DND-41 (cell line): ENCODE measurements around the gene GRHL3.

Source experiments
- ATAC-seq: fragments of 200-7000 bp; cut with Tn5 transposase; 3 replicates; pipeline ENCODE4 v1.9.1; 2021; ENCODE audit warnings: low read depth; ENCODE audit not compliant: insufficient read depth
- DNase-seq: peaks from one replicate; pipeline ENCODE4 v3.0.0-alpha.2; 2020
- H2AFZ ChIP-seq: 2 replicates; pipeline ENCODE4 v1.6.0; 2012; ENCODE audit warnings: low read depth, low read length
- H3K27ac ChIP-seq: 2 replicates; pipeline ENCODE4 v1.5.1; 2012; ENCODE audit warnings: low read length, inconsistent platforms
- H3K27me3 ChIP-seq: fragments of 200-600 bp; sonication (generic); 2 replicates; pipeline ENCODE4 v1.6.0; 2012; ENCODE audit warnings: low read length, mild to moderate bottlenecking, inconsistent platforms; ENCODE audit not compliant: insufficient read depth, poor library complexity
- H3K36me3 ChIP-seq: 2 replicates; pipeline ENCODE4 v1.5.1; 2012; ENCODE audit warnings: low read length, inconsistent platforms; ENCODE audit not compliant: insufficient read depth
- H3K4me1 ChIP-seq: 2 replicates; pipeline ENCODE4 v1.5.1; 2012; ENCODE audit warnings: mild to moderate bottlenecking, low read length; ENCODE audit not compliant: insufficient read depth
- H3K4me2 ChIP-seq: 2 replicates; pipeline ENCODE4 v1.6.0; 2012; ENCODE audit warnings: mild to moderate bottlenecking, moderate library complexity, low read length, inconsistent platforms; ENCODE audit not compliant: insufficient read depth
- H3K4me3 ChIP-seq, 2 experiments: fragments of 200-600 bp in 1 of 2; shearing (Covaris generic) in 1 of 2; 2 replicates each; pipeline ENCODE4 v1.5.1; 2012 to 2016; ENCODE audit warnings: inconsistent platforms in 2 of 2, low read length in 2 of 2, mild to moderate bottlenecking in 2 of 2, low read depth in 1 of 2, moderate library complexity in 1 of 2
- H3K79me2 ChIP-seq: 2 replicates; pipeline ENCODE4 v1.6.0; 2012; ENCODE audit warnings: low read length, inconsistent platforms; ENCODE audit not compliant: insufficient read depth
- H3K9ac ChIP-seq: 2 replicates; pipeline ENCODE4 v1.6.0; 2012; ENCODE audit warnings: low read depth, mild to moderate bottlenecking, inconsistent platforms, low read length, moderate library complexity
- H3K9me3 ChIP-seq: 2 replicates; pipeline ENCODE4 v1.5.1; 2012; ENCODE audit warnings: low read length, moderate library complexity, mild to moderate bottlenecking, inconsistent platforms; ENCODE audit not compliant: insufficient read depth, severe bottlenecking
- H4K20me1 ChIP-seq: 2 replicates; pipeline ENCODE4 v1.6.0; 2012; ENCODE audit warnings: low read length; ENCODE audit not compliant: insufficient read depth
- EZH2 ChIP-seq: IDR thresholded peaks from 3 replicates; pipeline ENCODE4 v1.6.1; 2012; ENCODE audit warnings: borderline replicate concordance, low read depth, mild to moderate bottlenecking, moderate library complexity, low read length, inconsistent platforms; ENCODE audit not compliant: severe bottlenecking
- TF ChIP-seq, protein P1 (sequence below): IDR thresholded peaks from 2 replicates; pipeline ENCODE4 v1.5.1; 2012; ENCODE audit warnings: borderline replicate concordance, low read length, moderate library complexity, mild to moderate bottlenecking; ENCODE audit not compliant: poor library complexity, severe bottlenecking; ENCODE audit errors: extremely low read depth

The GRHL3 gene

DNA sequence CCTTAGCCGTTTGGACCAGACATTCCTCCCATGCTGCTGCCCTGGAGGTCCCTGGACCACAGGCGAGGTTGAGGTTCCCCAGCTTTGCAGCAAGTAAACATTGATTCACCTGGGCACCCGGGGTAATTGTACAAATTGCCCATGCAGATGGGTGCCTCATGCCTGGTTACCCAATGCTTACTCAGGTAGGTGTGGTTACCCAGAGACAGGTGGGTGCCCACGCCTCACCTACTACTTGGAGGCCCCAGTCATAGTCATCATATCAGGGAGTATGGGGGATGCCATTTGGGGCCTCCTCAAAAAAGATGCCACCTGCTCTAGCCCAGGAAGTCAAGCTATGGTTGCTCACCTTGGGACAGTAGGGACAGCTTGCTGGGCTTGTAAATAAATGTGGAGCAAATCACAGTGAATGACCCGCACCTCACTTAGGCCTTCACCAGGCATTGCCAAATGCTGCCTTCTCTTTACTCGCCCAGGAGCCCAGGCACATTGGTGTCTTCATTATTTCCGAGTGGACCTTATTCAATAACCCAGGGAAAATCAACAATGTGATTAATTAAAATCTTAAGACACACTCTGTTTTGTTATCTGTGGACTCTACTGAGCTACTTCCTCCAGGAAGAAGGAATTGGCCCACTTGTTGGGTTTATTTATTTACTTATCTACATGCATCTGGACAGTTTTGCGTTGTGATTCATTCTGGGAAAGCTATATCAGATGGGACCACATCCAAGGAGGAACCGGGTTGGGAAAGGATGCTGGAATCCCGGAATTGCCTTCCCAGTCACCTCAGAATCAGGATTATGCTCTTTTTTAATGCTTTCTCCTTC, 35.6 kb upstream of the GRHL3 start:
- H3K4me3 ChIP-seq = no peak overlapping the region
- H3K4me2 ChIP-seq = no peak overlapping the region
- H2AFZ ChIP-seq = no peak overlapping the region

DNA sequence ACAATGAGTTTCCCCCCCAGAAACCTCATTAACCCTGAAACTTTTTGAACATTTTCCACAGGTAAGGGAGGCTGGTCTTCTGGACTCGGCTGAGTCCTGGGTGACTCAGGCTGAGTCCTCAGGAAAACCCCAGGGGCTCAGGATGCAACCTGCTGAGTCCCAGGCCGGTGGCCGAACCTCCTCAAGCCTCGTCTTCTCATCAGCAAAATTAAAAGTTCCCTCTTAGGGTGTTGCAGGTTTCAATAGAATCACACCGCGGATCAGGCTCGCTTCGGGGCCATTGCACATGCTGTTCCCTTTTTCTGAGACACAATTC, 35.0 kb upstream of the GRHL3 start:
- TF ChIP-seq, protein P1, sequence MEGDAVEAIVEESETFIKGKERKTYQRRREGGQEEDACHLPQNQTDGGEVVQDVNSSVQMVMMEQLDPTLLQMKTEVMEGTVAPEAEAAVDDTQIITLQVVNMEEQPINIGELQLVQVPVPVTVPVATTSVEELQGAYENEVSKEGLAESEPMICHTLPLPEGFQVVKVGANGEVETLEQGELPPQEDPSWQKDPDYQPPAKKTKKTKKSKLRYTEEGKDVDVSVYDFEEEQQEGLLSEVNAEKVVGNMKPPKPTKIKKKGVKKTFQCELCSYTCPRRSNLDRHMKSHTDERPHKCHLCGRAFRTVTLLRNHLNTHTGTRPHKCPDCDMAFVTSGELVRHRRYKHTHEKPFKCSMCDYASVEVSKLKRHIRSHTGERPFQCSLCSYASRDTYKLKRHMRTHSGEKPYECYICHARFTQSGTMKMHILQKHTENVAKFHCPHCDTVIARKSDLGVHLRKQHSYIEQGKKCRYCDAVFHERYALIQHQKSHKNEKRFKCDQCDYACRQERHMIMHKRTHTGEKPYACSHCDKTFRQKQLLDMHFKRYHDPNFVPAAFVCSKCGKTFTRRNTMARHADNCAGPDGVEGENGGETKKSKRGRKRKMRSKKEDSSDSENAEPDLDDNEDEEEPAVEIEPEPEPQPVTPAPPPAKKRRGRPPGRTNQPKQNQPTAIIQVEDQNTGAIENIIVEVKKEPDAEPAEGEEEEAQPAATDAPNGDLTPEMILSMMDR = no peak
- TF ChIP-seq EZH2 = no peak
- H3K27me3 ChIP-seq = peaks cover 5% of the 10 kb centered on the region
- no peaks in the 10 kb centered on the region for H3K4me1 ChIP-seq
- DNase-seq = no peak
- no peak overlapping the region for H2AFZ ChIP-seq
- no peaks in the 10 kb centered on the region for H3K79me2 ChIP-seq
- no peak overlapping the region for H3K9ac ChIP-seq
- no peaks in the 10 kb centered on the region for H3K36me3 ChIP-seq
- H3K4me3 ChIP-seq = no peak overlapping the region
- H4K20me1 ChIP-seq = no peaks in the 10 kb centered on the region; the same call in 1 of the 2 replicates
- H3K9me3 ChIP-seq = no peaks in the 10 kb centered on the region
- no peak overlapping the region for H3K27ac ChIP-seq
- no peak overlapping the region for H3K4me2 ChIP-seq
- no peak for ATAC-seq

More for the DNA sequence above, 35.6 kb upstream of the GRHL3 start:
- DNase-seq (no peak), ATAC-seq (no peak)
- Histone ChIP-seq H3K36me3 (no peaks in the 10 kb centered on the region), H3K9me3 (no peaks in the 10 kb centered on the region), H4K20me1 (no peaks in the 10 kb centered on the region; the same call in 1 of the 2 replicates), H3K27ac (no peak overlapping the region), H3K4me1 (no peaks in the 10 kb centered on the region), H3K79me2 (no peaks in the 10 kb centered on the region), H3K9ac (no peak overlapping the region), H3K27me3 (peaks cover 7% of the 10 kb centered on the region)
- TF ChIP-seq, protein P1 = no peak
- TF ChIP-seq EZH2 = no peak

DNA sequence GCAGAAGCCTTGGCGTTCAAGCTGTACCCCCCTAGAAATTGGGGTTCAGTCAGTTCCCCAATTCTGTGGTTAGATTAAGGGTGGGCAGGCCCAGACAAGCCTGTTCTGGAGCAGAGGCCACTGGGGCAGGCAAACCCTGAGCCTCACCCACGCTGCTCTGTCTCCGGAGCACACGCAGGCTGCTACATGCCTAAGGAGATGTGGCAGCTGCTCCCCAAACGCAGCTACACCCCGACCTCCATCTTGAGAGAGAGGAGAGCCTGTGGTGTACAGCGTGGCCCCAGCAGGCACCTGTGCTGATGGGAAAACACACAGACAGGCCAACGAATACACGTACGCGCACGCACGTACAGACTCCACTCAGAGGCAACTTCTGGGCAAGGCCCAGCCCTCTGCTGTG, 33.9 kb upstream of the GRHL3 start:
- TF ChIP-seq, protein P1 = no peak
- TF ChIP-seq EZH2 = no peak

More for the DNA sequence above, 33.9 kb upstream of the GRHL3 start:
- Histone ChIP-seq H3K36me3 (no peaks in the 10 kb centered on the region), H4K20me1 (no peaks in the 10 kb centered on the region; the same call in 1 of the 2 replicates), H3K4me3 (no peak overlapping the region), H3K79me2 (no peaks in the 10 kb centered on the region), H3K9ac (no peak overlapping the region), H3K9me3 (no peaks in the 10 kb centered on the region), H2AFZ (no peak overlapping the region), H3K4me1 (no peaks in the 10 kb centered on the region), H3K27ac (no peak overlapping the region), H3K4me2 (no peak overlapping the region), H3K27me3 (no peaks in the 10 kb centered on the region)
- DNase-seq = no peak
- ATAC-seq = no peak
